K562 (cell line): ENCODE data around the gene CT47B1. TPM values are rescaled to one million over a fixed set of nuclear protein-coding genes. Genes with fewer than 3 reads are reported as not detected.
A peak's percentile ranks its signal among the peaks of the same experiment; 100 is the strongest.

ENCODE experiments used
- ATAC-seq: fragments of 200-7000 bp; cut with Tn5 transposase; 3 replicates; pipeline ENCODE4 v1.9.1; 2020; ENCODE audit warnings: moderate library complexity
- BruUV-seq: library from RNA; stranded (reverse); fragments of 400-500 nt; replicated peaks from 2 replicates; lab custom pipeline; 2021; lab: Mats Ljungman, UMichigan
- CTCF ChIA-PET: fragments of 300-600 bp; formaldehyde crosslinking; extraction: SDS; loops from one replicate; lab custom pipeline; 2021; ENCODE audit warnings: low intra/inter-chr PET ratio; lab: Yijun Ruan, JAX
- POLR2A ChIA-PET: fragments of 300-600, 350-650 bp; sonication (Branson Sonifier 250); formaldehyde crosslinking; extraction: SDS; loops from one replicate; lab custom pipeline; 2021; ENCODE audit warnings: antibody characterized with exemption, inconsistent platforms; lab: Yijun Ruan, JAX
- DNase-seq, 4 experiments: peaks; one replicate each; pipeline versions ENCODE4 v3.0.0 to v3.0.0-alpha.2; 2011 to 2018; ENCODE audit warnings: low spot score in 3 of 4, mixed read lengths in 3 of 4; ENCODE audit errors: extremely low read depth in 1 of 4
- FAIRE-seq: peaks from 2 replicates; lab custom pipeline; 2011; peaks lifted over from hg19 to GRCh38; lab: Jason Lieb, UNC
- H2AFZ ChIP-seq: 2 replicates; pipeline ENCODE4 v1.6.0; 2011; ENCODE audit warnings: low read depth, low read length, control low read depth, inconsistent platforms
- H3K27ac ChIP-seq: fragments of 200-600 bp; 3 replicates; pipeline ENCODE4 v1.8.0; 2011; ENCODE audit warnings: low read depth, mild to moderate bottlenecking, control low read depth, inconsistent platforms, low read length, moderate library complexity, mixed read lengths; ENCODE audit errors: extremely low read depth
- H3K27me3 ChIP-seq, 2 experiments: fragments of 300-600 bp in 1 of 2; 2 replicates in 1 of 2; 3 replicates in 1 of 2; pipeline versions ENCODE4 v1.6.0 to v1.8.0; 2011; ENCODE audit warnings: inconsistent platforms in 2 of 2, low read length in 2 of 2, mild to moderate bottlenecking in 1 of 2, mixed read lengths in 1 of 2, moderate library complexity in 1 of 2; ENCODE audit not compliant: control insufficient read depth in 2 of 2, insufficient read depth in 2 of 2
- H3K36me3 ChIP-seq: fragments of 300-600 bp; 3 replicates; pipeline ENCODE4 v1.8.0; 2011; ENCODE audit warnings: mild to moderate bottlenecking, low read length, inconsistent platforms; ENCODE audit not compliant: control insufficient read depth, insufficient read depth
- H3K4me1 ChIP-seq, 2 experiments: fragments of 200-600 bp in 1 of 2; replicated peaks in 1 of 2; 2 replicates in 1 of 2; 3 replicates in 1 of 2; pipeline versions ENCODE4 v1.5.1 to v1.8.0; 2011; ENCODE audit warnings: inconsistent platforms in 2 of 2, low read length in 2 of 2, mild to moderate bottlenecking in 1 of 2, mixed read lengths in 1 of 2, moderate library complexity in 1 of 2; ENCODE audit not compliant: control insufficient read depth in 2 of 2, insufficient read depth in 2 of 2
- H3K4me2 ChIP-seq: 2 replicates; pipeline ENCODE4 v1.6.1; 2011; ENCODE audit warnings: low read length, control low read depth, inconsistent platforms, mixed read lengths; ENCODE audit not compliant: insufficient read depth
- H3K4me3 ChIP-seq: fragments of 200-600 bp; sonication (generic), shearing (Covaris generic); 2 replicates; pipeline ENCODE4 v1.5.1; 2016; ENCODE audit warnings: control low read depth, inconsistent platforms
- H3K79me2 ChIP-seq: fragments of 200-600 bp; 3 replicates; pipeline ENCODE4 v1.8.0; 2011; ENCODE audit warnings: low read length, inconsistent platforms; ENCODE audit not compliant: control insufficient read depth, insufficient read depth
- H3K9ac ChIP-seq, 2 experiments: 2 replicates each; pipeline versions ENCODE4 v1.6.0 to v1.6.1; 2011; ENCODE audit warnings: low read depth in 2 of 2, low read length in 2 of 2, control low read depth in 1 of 2, inconsistent platforms in 1 of 2, mild to moderate bottlenecking in 1 of 2, mixed read lengths in 1 of 2; ENCODE audit not compliant: insufficient read depth in 1 of 2
- H3K9me1 ChIP-seq: one replicate; pipeline ENCODE4 v1.6.0; 2011; ENCODE audit warnings: inconsistent platforms, mild to moderate bottlenecking, low read length, moderate library complexity; ENCODE audit not compliant: control insufficient read depth, insufficient read depth
- H3K9me3 ChIP-seq: replicated peaks from 2 replicates; pipeline ENCODE4 v1.5.1; 2011; ENCODE audit warnings: low read depth, low read length, inconsistent platforms; ENCODE audit not compliant: control insufficient read depth, insufficient read depth
- H4K20me1 ChIP-seq: replicated peaks from 2 replicates; pipeline ENCODE4 v1.6.1; 2011; ENCODE audit warnings: low read length, inconsistent platforms, mixed read lengths; ENCODE audit not compliant: control insufficient read depth, insufficient read depth
- ZNF583 ChIP-seq: fragments of 250-450 bp; sonication (Bioruptor Pico); IDR thresholded peaks from 2 replicates; pipeline ENCODE4 v1.4.0; 2020
- WGBS: fragments of 100-300 bp; shearing (Covaris generic); methylation state at CpG from one replicate; pipeline ENCODE4 v1.1.6; 2016; ENCODE audit warnings: low coverage, mixed read lengths; ENCODE audit not compliant: insufficient coverage; ENCODE audit errors: missing lambda C conversion rate; 5-methylcytosine and 5-hydroxymethylcytosine counted together
- in situ Hi-C: fragments of 300-500 bp; cut with MboI; formaldehyde crosslinking; loops from 4 replicates; pipeline ENCODE4 v1.15.0; 2018; ENCODE audit warnings: inconsistent platforms, mixed read lengths
- intact Hi-C: fragments of 100-400 bp; cut with micrococcal nuclease; formaldehyde crosslinking; loops from 2 replicates; pipeline ENCODE4 v1.14.2; 2022
- polyA plus RNA-seq, 8 experiments: library from polyadenylated mRNA; depleted of rRNA in 4 of 8; stranded (reverse) in 5 of 8; unstranded in 3 of 8; fragments of >200 nt; fragmentation: Nextera tagmentation in 2 of 8; fragmentation: Illumina TruSeq in 1 of 8; extraction: Ambion mirVana in 2 of 8; extraction: Trizol in 1 of 8; gene quantifications; 2 replicates each; pipeline versions ENCODE4 v1.2.1 to v1.2.3, GENCODE V29; 2011 to 2014; ENCODE audit warnings: inconsistent platforms in 1 of 8, missing spikeins in 1 of 8
- total RNA-seq, 7 experiments: library from RNA; depleted of rRNA in 6 of 7; stranded (reverse); fragments of >200 nt in 6 of 7; fragmentation: Illumina TruSeq in 2 of 7; extraction: Trizol in 2 of 7; gene quantifications; 2 replicates each; pipeline versions ENCODE4 v1.2.1 to v1.2.3, GENCODE V29; 2011 to 2021; ENCODE audit warnings: low replicate concordance in 1 of 7
- TF ChIP-seq, protein P1 (sequence below), 3 experiments: IDR thresholded peaks in 2 of 3; conservative IDR thresholded peaks in 1 of 3; 2 replicates each; pipeline ENCODE4 v1.5.1; 2011 to 2012; ENCODE audit warnings: low read length in 3 of 3, mild to moderate bottlenecking in 3 of 3, control low read depth in 2 of 3, improper control_type of control experiment in 1 of 3, inconsistent platforms in 1 of 3, low read depth in 1 of 3, mixed read lengths in 1 of 3, moderate library complexity in 1 of 3; ENCODE audit not compliant: insufficient read depth in 2 of 3
- TF ChIP-seq, protein P2 (sequence below), 2 experiments: fragments of 450-650 bp; IDR thresholded peaks; 2 replicates each; pipeline ENCODE4 v1.6.1; 2016; ENCODE audit warnings: mild to moderate bottlenecking in 2 of 2, borderline replicate concordance in 1 of 2, low read depth in 1 of 2, moderate library complexity in 1 of 2

The CT47B1 gene
- total and polyA plus RNA-seq, 9 of the 15 experiments (the other 6 are each of a cell fraction or from before 2014, with no cell fraction given) = 0.25 to 1.0 (median 0.62) TPM; not detected in 6

DNA sequence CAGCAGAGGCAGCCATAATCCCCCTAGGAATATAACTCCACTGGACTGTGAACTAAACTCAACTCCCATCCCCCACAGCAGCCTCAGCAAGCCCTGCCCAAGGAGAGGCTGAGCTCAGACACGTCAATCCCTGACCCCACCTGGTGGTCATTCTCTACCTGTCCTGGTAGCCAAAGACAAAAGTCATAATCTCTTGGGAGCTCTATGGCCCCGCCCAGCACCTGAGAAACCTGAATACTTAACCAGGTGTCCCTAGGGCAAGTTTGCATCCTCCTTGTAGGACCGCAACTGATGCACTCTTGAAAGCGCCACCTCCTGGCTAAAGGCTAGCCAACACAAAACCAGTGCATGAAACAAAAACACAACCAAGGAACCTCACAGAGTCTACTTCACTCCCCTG is 18.4 kb downstream of the CT47B1 start:
- 0% methylated on average over 4 of the region's 4 CpGs for WGBS
- CTCF ChIA-PET = no interaction called here
- BruUV-seq = no TSS peak

More for the DNA sequence above, 18.4 kb downstream of the CT47B1 start:
- TF ChIP-seq ZNF583 = no peak
- TF ChIP-seq, protein P1, sequence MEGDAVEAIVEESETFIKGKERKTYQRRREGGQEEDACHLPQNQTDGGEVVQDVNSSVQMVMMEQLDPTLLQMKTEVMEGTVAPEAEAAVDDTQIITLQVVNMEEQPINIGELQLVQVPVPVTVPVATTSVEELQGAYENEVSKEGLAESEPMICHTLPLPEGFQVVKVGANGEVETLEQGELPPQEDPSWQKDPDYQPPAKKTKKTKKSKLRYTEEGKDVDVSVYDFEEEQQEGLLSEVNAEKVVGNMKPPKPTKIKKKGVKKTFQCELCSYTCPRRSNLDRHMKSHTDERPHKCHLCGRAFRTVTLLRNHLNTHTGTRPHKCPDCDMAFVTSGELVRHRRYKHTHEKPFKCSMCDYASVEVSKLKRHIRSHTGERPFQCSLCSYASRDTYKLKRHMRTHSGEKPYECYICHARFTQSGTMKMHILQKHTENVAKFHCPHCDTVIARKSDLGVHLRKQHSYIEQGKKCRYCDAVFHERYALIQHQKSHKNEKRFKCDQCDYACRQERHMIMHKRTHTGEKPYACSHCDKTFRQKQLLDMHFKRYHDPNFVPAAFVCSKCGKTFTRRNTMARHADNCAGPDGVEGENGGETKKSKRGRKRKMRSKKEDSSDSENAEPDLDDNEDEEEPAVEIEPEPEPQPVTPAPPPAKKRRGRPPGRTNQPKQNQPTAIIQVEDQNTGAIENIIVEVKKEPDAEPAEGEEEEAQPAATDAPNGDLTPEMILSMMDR (IDR thresholded peaks at IDR 0.05 in 2 of 3, conservative IDR thresholded peaks at IDR 0.05 in 1 of 3; ENCODE audit: insufficient read depth in 2 of 3, low read depth in 1 of 3, low read length in 3 of 3) = 0 out of 6 replicates have a peak, but pooled peaks of 1 of the 3 experiments have one; percentile 12
- TF ChIP-seq, protein P2, sequence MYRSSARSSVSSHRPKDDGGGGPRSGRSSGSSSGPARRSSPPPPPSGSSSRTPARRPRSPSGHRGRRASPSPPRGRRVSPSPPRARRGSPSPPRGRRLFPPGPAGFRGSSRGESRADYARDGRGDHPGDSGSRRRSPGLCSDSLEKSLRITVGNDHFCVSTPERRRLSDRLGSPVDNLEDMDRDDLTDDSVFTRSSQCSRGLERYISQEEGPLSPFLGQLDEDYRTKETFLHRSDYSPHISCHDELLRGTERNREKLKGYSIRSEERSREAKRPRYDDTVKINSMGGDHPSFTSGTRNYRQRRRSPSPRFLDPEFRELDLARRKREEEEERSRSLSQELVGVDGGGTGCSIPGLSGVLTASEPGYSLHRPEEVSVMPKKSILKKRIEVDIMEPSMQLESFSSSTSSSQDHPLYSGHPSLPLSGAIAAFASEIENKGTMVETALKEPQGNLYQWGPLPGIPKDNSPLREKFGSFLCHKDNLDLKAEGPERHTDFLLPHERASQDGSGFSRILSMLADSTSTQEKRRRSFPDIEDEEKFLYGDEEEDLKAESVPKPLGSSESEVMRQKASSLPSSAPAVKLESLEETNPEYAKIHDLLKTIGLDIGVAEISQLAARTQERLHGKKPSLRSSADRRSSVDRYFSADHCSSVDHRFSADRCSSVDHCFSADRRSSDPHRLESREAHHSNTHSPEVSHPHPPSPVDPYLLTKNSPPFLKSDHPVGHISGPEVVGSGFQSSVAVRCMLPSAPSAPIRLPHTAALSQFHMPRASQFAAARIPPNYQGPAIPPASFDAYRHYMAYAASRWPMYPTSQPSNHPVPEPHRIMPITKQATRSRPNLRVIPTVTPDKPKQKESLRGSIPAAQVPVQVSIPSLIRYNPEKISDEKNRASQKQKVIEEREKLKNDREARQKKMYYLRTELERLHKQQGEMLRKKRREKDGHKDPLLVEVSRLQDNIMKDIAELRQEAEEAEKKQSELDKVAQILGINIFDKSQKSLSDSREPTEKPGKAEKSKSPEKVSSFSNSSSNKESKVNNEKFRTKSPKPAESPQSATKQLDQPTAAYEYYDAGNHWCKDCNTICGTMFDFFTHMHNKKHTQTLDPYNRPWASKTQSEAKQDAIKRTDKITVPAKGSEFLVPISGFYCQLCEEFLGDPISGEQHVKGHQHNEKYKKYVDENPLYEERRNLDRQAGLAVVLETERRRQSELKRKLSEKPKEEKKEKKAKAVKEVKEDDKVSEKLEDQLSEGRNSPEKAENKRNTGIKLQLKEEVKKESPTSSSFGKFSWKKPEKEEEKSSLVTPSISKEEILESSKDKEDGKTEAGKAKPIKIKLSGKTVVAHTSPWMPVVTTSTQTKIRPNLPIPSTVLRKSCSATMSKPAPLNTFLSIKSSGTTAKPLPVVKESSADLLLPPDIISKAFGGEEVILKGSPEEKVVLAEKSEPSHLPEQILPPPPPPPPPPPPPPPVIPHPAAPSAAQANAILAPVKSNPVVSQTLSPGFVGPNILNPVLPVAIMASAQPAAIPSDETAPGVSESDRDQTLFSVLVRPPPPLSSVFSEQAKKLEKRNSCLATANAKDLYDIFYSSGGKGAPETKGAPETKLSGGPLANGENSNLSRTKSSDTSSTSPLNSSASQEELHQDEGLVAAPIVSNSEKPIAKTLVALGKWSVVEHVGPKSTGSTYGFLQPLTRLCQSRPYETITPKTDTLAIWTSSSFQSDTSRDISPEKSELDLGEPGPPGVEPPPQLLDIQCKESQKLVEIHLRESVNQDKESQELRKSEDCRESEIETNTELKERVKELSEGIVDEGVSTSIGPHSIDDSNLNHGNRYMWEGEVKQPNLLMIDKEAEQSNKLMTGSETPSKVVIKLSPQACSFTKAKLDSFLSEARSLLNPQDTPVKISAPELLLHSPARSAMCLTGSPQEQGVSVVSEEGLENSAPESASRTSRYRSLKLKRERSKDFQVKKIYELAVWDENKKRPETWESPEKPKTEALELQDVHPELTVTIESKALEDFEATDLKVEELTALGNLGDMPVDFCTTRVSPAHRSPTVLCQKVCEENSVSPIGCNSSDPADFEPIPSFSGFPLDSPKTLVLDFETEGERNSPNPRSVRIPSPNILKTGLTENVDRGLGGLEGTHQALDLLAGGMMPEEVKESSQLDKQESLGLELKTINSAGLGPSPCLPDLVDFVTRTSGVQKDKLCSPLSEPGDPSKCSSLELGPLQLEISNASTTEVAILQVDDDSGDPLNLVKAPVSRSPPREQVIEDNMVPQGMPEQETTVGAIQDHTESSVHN (IDR thresholded peaks at IDR 0.05; ENCODE audit: borderline replicate concordance in 1 of 2, low read depth in 1 of 2) = no peak
- no peaks in the 10 kb centered on the region for H3K36me3 ChIP-seq
- no peak for FAIRE-seq
- ATAC-seq = no peak
- H3K4me1 ChIP-seq = no peaks in the 10 kb centered on the region
- H3K9me3 ChIP-seq = no peaks in the 10 kb centered on the region
- H3K9ac ChIP-seq = no peak overlapping the region
- no peaks in the 10 kb centered on the region for H3K27me3 ChIP-seq
- POLR2A ChIA-PET = no interaction called here
- in situ Hi-C loops (loop anchor here (25.0 kb wide), 1 partner anchor 105 kb away; the partner anchor contains the start of genes CT47A4, CT47A5, CT47A6 and CT47A7), intact Hi-C loops (no loop called here)
- no peak overlapping the region for H3K4me2 ChIP-seq
- H2AFZ ChIP-seq = no peak overlapping the region
- no peaks in the 10 kb centered on the region for H4K20me1 ChIP-seq
- H3K9me1 ChIP-seq = no peaks in the 10 kb centered on the region
- no peaks in the 10 kb centered on the region for H3K79me2 ChIP-seq
- H3K4me3 ChIP-seq = no peak overlapping the region
- no peak overlapping the region for H3K27ac ChIP-seq
- DNase-seq = no peak
